M059J (cell line): Measurements from ENCODE around the gene SHOX. TPM values are rescaled to one million over a fixed set of nuclear protein-coding genes. Genes with fewer than 3 reads are reported as not detected.

Source experiments
- total RNA-seq: library from RNA; depleted of rRNA; stranded (reverse); fragments of >200 nt; shearing (Covaris generic); gene quantifications from 2 replicates; pipeline ENCODE4 v1.2.3, GENCODE V29; 2014; rRNA removed

SHOX gene
- total RNA-seq, 1 experiment from 2014 or later = not detected

Other genes with a start within 250 kb of the SHOX start
- 5.5 and 14.4 TPM in 2 replicates for gene PPP2R3B, start 243.9 kb upstream of the SHOX start, total RNA-seq